ENCODE results near the gene DNAH6.

The DNAH6 gene

DNA sequence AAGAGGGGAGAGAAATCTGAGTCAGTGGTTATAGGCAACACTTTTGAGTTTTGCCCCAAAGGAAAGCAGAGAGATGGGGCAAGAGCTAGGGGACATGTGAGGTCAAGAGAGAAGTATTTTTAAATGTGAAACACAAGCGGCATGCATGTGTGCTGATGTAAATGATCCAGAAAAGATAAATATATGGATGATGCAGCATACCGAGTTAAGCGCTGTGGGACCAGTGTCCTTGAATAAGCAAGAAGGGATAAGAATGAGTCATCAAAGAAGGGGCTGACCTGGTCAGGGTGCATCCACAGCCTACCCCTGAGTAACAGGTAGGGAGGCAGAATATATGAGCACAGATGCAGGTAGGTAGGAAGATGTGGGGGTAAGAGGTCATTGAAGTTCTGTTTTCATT is 183.7 kb downstream of the DNAH6 start:
- no peak for DNase-seq

- no peak for DNase-seq
Observed at GRCh38 chr2:84701880-84702279, 185.6 kb downstream of the DNAH6 start.

GRCh38 chr2:84702941-84703340 is 186.6 kb downstream of the DNAH6 start:
- no peak for DNase-seq

GRCh38 chr2:84703831-84704230 is 187.5 kb downstream of the DNAH6 start:
- DNase-seq = no peak

DNA sequence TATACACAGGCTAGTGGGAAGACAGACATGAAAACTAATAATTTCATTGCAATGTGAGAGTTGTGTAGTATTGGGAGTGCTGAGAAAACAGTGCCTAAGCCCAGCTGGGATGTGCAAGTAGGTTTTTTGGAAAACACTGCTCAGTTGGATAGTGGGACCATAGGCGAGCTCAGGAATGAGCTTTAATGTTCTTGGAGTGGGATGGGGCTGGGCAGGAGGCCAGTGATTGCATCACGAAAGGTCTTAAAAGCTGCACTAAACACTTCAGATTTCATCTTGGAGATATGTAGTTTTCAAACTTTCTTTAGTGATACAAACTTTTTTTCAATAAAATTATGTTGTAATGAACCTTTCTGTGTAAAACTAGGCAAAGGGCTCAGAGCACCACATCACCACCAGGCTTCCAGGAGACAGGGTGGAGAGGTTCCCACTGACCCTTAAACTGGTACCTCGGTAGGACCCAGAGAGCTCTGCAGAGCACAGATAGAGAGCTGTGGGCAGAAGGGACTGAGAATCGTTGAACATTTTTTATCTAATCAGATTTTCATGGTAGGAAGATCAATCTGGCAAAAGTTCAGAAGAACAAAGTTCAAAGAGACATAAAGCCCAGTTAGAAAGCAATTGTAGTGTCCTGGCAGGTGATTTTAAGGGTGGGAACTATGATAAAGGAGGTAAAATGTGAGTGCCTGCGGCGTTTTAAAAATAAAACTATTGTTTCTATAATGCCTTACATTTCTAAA is 188.4 kb downstream of the DNAH6 start:
- no peak for DNase-seq

GRCh38 chr2:84705858-84706257 is 189.6 kb downstream of the DNAH6 start:
- no peak for DNase-seq

DNA sequence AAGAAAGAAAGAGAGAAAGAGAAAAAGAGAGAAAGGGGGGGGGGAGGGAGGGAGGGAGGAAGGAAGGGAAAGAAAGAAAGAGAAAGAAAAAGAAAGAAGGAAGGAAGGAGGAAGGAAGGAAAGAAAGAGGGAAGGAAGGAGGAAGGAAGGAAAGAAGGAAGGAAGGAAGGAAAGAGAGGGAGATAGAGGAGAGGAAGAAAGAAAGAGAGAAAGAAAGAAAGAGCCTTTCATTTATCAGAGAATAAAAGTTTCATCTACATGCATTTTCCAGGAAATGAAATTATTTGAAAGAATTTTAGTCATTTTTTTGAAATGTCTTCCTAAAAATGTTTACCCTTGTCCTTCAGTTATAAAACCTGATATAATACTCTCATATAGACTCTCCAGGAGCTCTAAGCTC is 192.1 kb downstream of the DNAH6 start:
- no peak for DNase-seq

GRCh38 chr2:84711651-84712050 is 195.4 kb downstream of the DNAH6 start:
- DNase-seq = no peak

GRCh38 chr2:84713441-84713840 is 197.1 kb downstream of the DNAH6 start:
- DNase-seq = no peak

DNA sequence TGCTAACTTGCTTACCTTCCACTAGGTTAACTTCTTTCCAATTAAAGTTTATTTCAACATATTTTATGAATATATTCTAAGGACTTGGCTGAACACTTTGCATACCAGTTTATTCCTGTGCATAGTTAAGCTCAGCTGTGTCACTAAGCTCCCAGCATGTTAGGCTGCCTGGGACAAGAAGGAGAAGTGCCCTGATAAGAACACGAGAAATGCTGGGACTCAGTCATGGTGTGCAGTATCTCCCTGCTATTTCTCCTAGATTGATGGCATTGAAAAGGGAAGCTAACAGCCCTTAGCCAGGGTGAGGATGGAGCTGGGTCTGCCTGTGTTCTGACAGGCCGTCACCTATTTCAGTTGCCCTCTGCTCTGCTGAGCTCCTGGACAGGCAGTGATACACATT is 200.3 kb downstream of the DNAH6 start:
- DNase-seq = no peak

GRCh38 chr2:84717302-84717701 is 201.0 kb downstream of the DNAH6 start:
- DNase-seq = no peak

- DNase-seq = no peak
Observed at GRCh38 chr2:84719434-84719833, 203.1 kb downstream of the DNAH6 start.

GRCh38 chr2:84723831-84724230 is 207.5 kb downstream of the DNAH6 start:
- no peak for DNase-seq

GRCh38 chr2:84725717-84726116 is 209.4 kb downstream of the DNAH6 start:
- no peak for DNase-seq

GRCh38 chr2:84727315-84727714 is 211.0 kb downstream of the DNAH6 start:
- no peak for DNase-seq

- no peak for DNase-seq
Observed at GRCh38 chr2:84729224-84729623, 212.9 kb downstream of the DNAH6 start.

GRCh38 chr2:84731185-84731584 is 214.9 kb downstream of the DNAH6 start:
- no peak for DNase-seq

DNA sequence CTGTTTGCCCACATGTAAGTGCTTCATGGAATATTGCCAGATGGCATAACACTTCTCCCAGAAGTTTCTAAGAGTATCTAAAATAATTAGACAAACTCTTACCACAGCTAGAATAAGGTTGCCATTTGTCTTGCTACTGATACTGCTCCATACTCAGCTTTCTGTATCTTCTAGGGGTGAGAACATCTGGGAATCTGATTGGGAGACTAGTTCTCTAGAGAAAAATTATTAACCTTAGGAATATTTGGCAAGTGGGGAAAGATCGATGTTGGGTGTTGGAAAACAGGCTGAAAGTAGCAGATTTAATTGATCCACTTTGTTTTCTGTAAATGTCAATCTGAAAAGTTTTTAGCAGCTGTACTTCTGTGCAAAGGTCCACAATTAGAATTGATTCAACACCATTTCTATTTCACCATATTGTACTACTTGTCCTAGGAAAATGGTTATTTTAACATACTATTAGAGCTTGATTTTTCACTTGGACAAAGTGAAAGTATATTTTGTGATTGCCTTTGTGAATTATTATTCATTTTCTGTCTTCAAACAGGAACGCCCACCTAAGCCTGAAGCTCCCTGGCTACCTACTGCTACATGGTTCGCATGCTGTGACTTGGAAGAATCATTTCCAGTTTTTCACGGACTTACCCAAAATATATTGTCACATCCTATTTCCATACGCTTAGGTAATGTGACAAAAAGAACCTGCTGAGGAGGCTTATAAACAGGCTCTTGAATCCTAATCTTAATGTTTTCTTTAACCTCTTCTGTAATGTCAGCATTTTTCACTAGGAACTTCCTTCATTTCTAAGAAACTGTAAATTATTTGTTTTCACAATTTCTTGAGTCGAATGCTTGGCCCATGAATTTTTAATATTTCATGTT is 216.8 kb downstream of the DNAH6 start:
- DNase-seq = no peak

GRCh38 chr2:84735389-84735788 is 219.1 kb downstream of the DNAH6 start:
- DNase-seq = no peak

- DNase-seq = peak; percentile 29
Observed at GRCh38 chr2:84741182-84741822, 225.0 kb downstream of the DNAH6 start.

GRCh38 chr2:84748341-84748740 is 232.0 kb downstream of the DNAH6 start:
- DNase-seq = no peak

DNA sequence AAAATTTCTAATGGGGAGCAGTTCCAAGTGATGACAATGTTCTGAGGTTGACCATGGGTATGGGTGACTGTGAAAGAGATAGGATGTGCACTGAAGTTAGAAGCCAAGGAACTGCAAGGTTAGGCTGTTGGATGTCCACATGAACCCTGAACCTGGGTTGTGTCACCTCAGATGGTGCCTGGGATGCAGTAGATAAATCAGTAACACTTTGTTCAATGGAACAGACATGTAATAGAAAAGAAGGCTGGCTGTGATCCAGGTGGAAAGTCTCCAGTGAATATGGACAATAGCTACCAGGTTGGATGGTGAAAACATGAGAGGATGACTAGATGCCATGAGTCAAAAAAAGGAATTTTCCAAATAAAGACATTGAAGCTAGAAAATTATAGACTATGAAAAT is 233.1 kb downstream of the DNAH6 start:
- DNase-seq = no peak

GRCh38 chr2:84755096-84755495 is 238.8 kb downstream of the DNAH6 start:
- no peak for DNase-seq

- no peak for DNase-seq
Observed at GRCh38 chr2:84757648-84758047, 241.3 kb downstream of the DNAH6 start.

All from NCI-H69 (cell line).